Calu3 (cell line): ENCODE measurements around the gene PCBP2. TPM values are rescaled to one million over a fixed set of nuclear protein-coding genes. Genes with fewer than 3 reads are reported as not detected.
A peak's percentile ranks its signal among the peaks of the same experiment; 100 is the strongest.

Experiments used
- BruUV-seq: library from RNA; stranded (reverse); fragments of 400-500 nt; replicated peaks from 2 replicates; lab custom pipeline; 2021; lab: Mats Ljungman, UMichigan
- CTCF ChIA-PET: fragments of 300-600 bp; sonication (Branson Sonifier 250); formaldehyde crosslinking; loops from one replicate; lab custom pipeline; 2022; ENCODE audit warnings: antibody characterized with exemption; lab: Charles Lee
- DNase-seq: peaks from one replicate; pipeline ENCODE4 v3.0.0; 2022
- H3K27ac Mint-ChIP-seq: one replicate; pipeline ENCODE4 v1.8.0; 2022; ENCODE audit warnings: mixed read lengths; ENCODE audit not compliant: unreplicated experiment
- H3K27me3 Mint-ChIP-seq: one replicate; pipeline ENCODE4 v1.8.0; 2022; ENCODE audit warnings: mixed read lengths; ENCODE audit not compliant: unreplicated experiment
- H3K36me3 Mint-ChIP-seq: one replicate; pipeline ENCODE4 v1.8.0; 2022; ENCODE audit warnings: mild to moderate bottlenecking, moderate library complexity, mixed read lengths; ENCODE audit not compliant: insufficient read depth, unreplicated experiment
- H3K4me1 Mint-ChIP-seq: one replicate; pipeline ENCODE4 v1.8.0; 2022; ENCODE audit warnings: mild to moderate bottlenecking, low read depth, mixed read lengths; ENCODE audit not compliant: unreplicated experiment
- H3K4me3 Mint-ChIP-seq: one replicate; pipeline ENCODE4 v1.8.0; 2022; ENCODE audit warnings: mild to moderate bottlenecking, low read depth, moderate library complexity, mixed read lengths; ENCODE audit not compliant: unreplicated experiment
- H3K9me3 Mint-ChIP-seq: one replicate; pipeline ENCODE4 v1.8.0; 2022; ENCODE audit warnings: low read depth, mixed read lengths; ENCODE audit not compliant: unreplicated experiment
- intact Hi-C: fragments of 100-400 bp; cut with micrococcal nuclease; formaldehyde crosslinking; loops from one replicate; pipeline ENCODE4 v1.10.0; 2022; ENCODE audit not compliant: unreplicated experiment
- total RNA-seq: library from RNA; stranded (reverse); gene quantifications from 2 replicates; pipeline ENCODE4 v1.2.3, GENCODE V29; 2022
- TF ChIP-seq, protein P1 (sequence below): fragments of 200-600 bp; IDR thresholded peaks from one replicate; pipeline ENCODE4 v1.8.0; 2022; ENCODE audit warnings: antibody characterized with exemption; ENCODE audit not compliant: unreplicated experiment

The PCBP2 gene
- total RNA-seq, 1 experiment from 2014 or later: 528 TPM

DNA sequence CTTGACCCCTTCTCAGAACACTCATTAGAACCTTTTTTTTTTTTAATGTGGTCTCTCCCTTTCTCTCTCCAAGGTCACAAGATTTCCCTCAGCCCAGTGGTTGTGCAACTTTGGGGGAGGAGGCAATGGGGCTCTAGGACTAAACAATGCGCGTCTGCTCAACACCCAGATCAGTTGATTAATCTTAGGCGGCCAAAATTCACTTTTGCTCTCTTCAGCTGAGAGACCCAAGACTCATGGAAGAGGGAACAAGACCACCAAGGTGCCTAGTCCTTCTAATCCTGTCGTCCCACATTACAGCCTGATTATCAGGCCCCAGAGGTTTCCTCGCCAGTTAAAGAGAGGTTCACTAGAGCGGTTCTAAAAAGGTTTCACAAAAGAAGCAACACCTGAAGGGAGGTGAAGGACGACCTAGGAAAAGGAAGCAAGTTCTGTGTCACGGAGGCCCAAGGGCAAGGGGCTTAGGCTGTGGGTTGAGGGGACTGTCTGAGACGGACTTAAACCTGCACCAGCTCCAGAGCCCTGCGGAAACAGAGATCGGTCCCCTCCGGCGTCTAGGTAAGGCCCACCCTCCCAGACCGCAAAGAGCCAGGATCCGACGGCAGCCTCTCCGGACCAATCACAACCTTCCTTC is 48.4 kb downstream of the PCBP2 start:
- peaks cover 29% of the 10 kb centered on the region for H3K4me1 Mint-ChIP-seq
- peaks cover 10% of the 10 kb centered on the region for H3K27me3 Mint-ChIP-seq
- TSS peak; percentile 87 for BruUV-seq
- DNase-seq: no peak
- intact Hi-C loops: no loop called here
- H3K4me3 Mint-ChIP-seq: peak overlapping the region; percentile 76
- CTCF ChIA-PET: interaction anchor here (0.9 to 2.0 kb wide), 3 partner anchors 79 to 194 kb away, joined by 3 to 11 read pairs (median 4); partner anchors contain the start of gene AAAS
- H3K9me3 Mint-ChIP-seq: no peaks in the 10 kb centered on the region
- H3K27ac Mint-ChIP-seq: peak overlapping the region; percentile 62
- TF ChIP-seq, protein P1, sequence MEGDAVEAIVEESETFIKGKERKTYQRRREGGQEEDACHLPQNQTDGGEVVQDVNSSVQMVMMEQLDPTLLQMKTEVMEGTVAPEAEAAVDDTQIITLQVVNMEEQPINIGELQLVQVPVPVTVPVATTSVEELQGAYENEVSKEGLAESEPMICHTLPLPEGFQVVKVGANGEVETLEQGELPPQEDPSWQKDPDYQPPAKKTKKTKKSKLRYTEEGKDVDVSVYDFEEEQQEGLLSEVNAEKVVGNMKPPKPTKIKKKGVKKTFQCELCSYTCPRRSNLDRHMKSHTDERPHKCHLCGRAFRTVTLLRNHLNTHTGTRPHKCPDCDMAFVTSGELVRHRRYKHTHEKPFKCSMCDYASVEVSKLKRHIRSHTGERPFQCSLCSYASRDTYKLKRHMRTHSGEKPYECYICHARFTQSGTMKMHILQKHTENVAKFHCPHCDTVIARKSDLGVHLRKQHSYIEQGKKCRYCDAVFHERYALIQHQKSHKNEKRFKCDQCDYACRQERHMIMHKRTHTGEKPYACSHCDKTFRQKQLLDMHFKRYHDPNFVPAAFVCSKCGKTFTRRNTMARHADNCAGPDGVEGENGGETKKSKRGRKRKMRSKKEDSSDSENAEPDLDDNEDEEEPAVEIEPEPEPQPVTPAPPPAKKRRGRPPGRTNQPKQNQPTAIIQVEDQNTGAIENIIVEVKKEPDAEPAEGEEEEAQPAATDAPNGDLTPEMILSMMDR: no peak
- H3K36me3 Mint-ChIP-seq: peaks cover 50% of the 10 kb centered on the region

DNA sequence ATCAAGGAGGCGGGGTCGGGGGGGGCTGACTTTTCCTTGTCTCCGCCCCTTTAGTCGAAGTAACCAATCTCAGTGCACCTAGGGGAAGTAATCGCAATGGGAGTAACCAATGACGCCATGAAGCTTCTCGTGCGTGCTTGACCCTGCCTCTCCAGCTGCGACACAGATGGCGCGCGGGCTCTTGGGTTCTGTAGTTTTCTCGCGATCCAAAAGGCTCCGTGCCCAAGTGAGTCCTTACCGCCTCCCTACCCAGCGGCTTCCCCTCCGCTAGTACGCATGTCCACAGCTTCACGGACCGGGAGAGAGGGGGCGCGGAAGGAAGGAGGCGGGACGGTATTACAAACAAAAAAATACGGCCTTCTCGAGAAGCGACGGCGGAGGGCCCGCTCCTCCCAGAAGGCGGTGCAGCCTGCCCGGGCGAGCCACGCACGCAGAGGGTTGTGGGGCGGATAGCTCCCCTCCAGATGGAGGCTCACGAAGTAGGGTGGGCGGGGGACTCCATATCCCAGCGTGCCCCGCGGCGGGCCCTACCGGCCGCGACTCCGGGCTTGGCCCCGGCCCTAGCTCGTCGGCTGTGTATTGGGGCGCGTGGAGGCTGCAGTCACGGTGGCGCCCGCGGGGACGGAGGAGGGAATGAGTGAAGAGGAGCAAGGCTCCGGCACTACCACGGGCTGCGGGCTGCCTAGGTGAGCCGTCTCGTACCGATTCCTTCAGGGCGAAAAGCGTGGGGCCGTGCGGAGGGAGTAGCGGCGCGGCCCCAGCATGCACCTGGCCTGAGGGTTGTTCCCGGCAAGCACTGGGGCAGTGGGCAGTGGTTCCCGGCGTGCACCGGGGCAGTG is 49.1 kb downstream of the PCBP2 start, which contains the start of gene TARBP2:
Gene TARBP2, plus strand, starts transcription at position 508 of the 839 bp plus-strand sequence. Its CDS starts 126 bp downstream, at position 634.
- CTCF ChIA-PET: interaction anchor here (0.5 to 2.0 kb wide), 5 partner anchors 80 to 195 kb away, joined by 3 to 11 read pairs (median 4); partner anchors contain the start of gene AAAS
- no TSS peak for BruUV-seq
- peaks cover 25% of the 10 kb centered on the region for H3K4me1 Mint-ChIP-seq
- H3K36me3 Mint-ChIP-seq: peaks cover 57% of the 10 kb centered on the region
- intact Hi-C loops: no loop called here
- peaks cover 10% of the 10 kb centered on the region for H3K27me3 Mint-ChIP-seq
- DNase-seq: peak; percentile 93
- H3K9me3 Mint-ChIP-seq: no peaks in the 10 kb centered on the region
- H3K27ac Mint-ChIP-seq: peak within 1 kb of the TSS; percentile 62
- TF ChIP-seq, protein P1: no peak
- H3K4me3 Mint-ChIP-seq: peak within 1 kb of the TSS; percentile 76

GRCh38 chr12:53501615-53502181 is 49.8 kb downstream of the PCBP2 start:
- BruUV-seq: TSS peak; percentile 69
- H3K4me3 Mint-ChIP-seq: peak overlapping the region; percentile 76
- DNase-seq: no peak
- peaks cover 10% of the 10 kb centered on the region for H3K27me3 Mint-ChIP-seq
- TF ChIP-seq, protein P1: no peak
- CTCF ChIA-PET: interaction anchor here (0.5 to 2.0 kb wide), 4 partner anchors 80 to 180 kb away, joined by 3 to 11 read pairs (median 4); partner anchors contain the start of gene AAAS
- no peak overlapping the region for H3K27ac Mint-ChIP-seq
- H3K9me3 Mint-ChIP-seq: no peaks in the 10 kb centered on the region
- peaks cover 18% of the 10 kb centered on the region for H3K4me1 Mint-ChIP-seq
- intact Hi-C loops: no loop called here
- peaks cover 57% of the 10 kb centered on the region for H3K36me3 Mint-ChIP-seq

- CTCF ChIA-PET: no interaction called here
- Mint-ChIP-seq H3K27me3 (peaks cover 10% of the 10 kb centered on the region), H3K36me3 (peaks cover 62% of the 10 kb centered on the region), H3K27ac (no peak overlapping the region), H3K4me1 (peaks cover 18% of the 10 kb centered on the region), H3K4me3 (no peak overlapping the region), H3K9me3 (no peaks in the 10 kb centered on the region)
- no peak for DNase-seq
- intact Hi-C loops: no loop called here
- TF ChIP-seq, protein P1: no peak
- no TSS peak for BruUV-seq
These were observed 50.4 kb downstream of the PCBP2 start for GRCh38 chr12:53502331-53502730.
